SK-N-MC (cell line): ENCODE results near the gene ANKDD1A.
A peak's percentile ranks its signal among the peaks of the same experiment; 100 is the strongest.

Experiments used
- DNase-seq: peaks from one replicate; pipeline ENCODE4 v3.0.0-alpha.2; 2011; ENCODE audit warnings: low read depth, low spot score
- H3K27ac ChIP-seq: fragments of 200-600 bp; sonication (generic); 2 replicates; pipeline ENCODE4 v1.5.1; 2016; ENCODE audit warnings: mixed run types
- H3K36me3 ChIP-seq: fragments of 200-600 bp; sonication (generic); 2 replicates; pipeline ENCODE4 v1.6.1; 2017; ENCODE audit warnings: antibody characterized with exemption, low read length, mixed read lengths; ENCODE audit not compliant: insufficient read depth
- H3K4me3 ChIP-seq: fragments of 200-600 bp; sonication (generic); 2 replicates; pipeline ENCODE4 v1.5.1; 2016
- H3K9ac ChIP-seq: fragments of 200-600 bp; sonication (generic); 2 replicates; pipeline ENCODE4 v1.8.0; 2017; ENCODE audit warnings: mixed run types, mixed read lengths; ENCODE audit not compliant: insufficient read length
- H3K9me3 ChIP-seq: fragments of 200-600 bp; sonication (generic); 2 replicates; pipeline ENCODE4 v1.6.1; 2017; ENCODE audit warnings: low read depth, mild to moderate bottlenecking, antibody characterized with exemption, low read length, moderate library complexity, mixed read lengths
- EZH2 ChIP-seq: fragments of 200-600 bp; sonication (generic); IDR thresholded peaks from one replicate; pipeline ENCODE4 v1.6.1; 2017; ENCODE audit warnings: antibody characterized with exemption
- FOXP2 ChIP-seq: optimal IDR thresholded peaks from 2 replicates; pipeline ENCODE3; 2011; ENCODE audit warnings: mild to moderate bottlenecking, moderate library complexity; ENCODE audit not compliant: insufficient read depth; ENCODE audit errors: extremely low read length, control extremely low read depth
- POLR2AphosphoS5 ChIP-seq: IDR thresholded peaks from 2 replicates; pipeline ENCODE4 v1.6.1; 2012; ENCODE audit warnings: mild to moderate bottlenecking, low read depth, low read length, borderline replicate concordance

ANKDD1A gene

GRCh38 chr15:64911311-64912186 lies at the start of gene ANKDD1A:
TSS of gene ANKDD1A (plus strand) at chr15:64911902. CDS start at chr15:64911931, 29 bp downstream.
- no peak within 1 kb of the TSS for H3K9ac ChIP-seq

GRCh38 chr15:64861960-64862359 lies 49.7 kb upstream of the ANKDD1A start:
- no peaks in the 10 kb centered on the region for H3K9me3 ChIP-seq
- H3K36me3 ChIP-seq, result no peaks in the 10 kb centered on the region
- no peak overlapping the region for H3K4me3 ChIP-seq
- no peak for TF ChIP-seq POLR2AphosphoS5
- no peak overlapping the region for H3K9ac ChIP-seq
- DNase-seq, result no peak
- no peak overlapping the region for H3K27ac ChIP-seq

More at GRCh38 chr15:64911311-64912186, at the start of gene ANKDD1A:
- H3K4me3 ChIP-seq, result peak within 1 kb of the TSS; percentile 80
- no peak within 1 kb of the TSS for H3K27ac ChIP-seq
- H3K36me3 ChIP-seq, result no peaks in the 10 kb centered on the region
- no peaks in the 10 kb centered on the region for H3K9me3 ChIP-seq
- TF ChIP-seq POLR2AphosphoS5 (no peak), EZH2 (no peak), FOXP2 (no peak)
- no peak for DNase-seq

DNA sequence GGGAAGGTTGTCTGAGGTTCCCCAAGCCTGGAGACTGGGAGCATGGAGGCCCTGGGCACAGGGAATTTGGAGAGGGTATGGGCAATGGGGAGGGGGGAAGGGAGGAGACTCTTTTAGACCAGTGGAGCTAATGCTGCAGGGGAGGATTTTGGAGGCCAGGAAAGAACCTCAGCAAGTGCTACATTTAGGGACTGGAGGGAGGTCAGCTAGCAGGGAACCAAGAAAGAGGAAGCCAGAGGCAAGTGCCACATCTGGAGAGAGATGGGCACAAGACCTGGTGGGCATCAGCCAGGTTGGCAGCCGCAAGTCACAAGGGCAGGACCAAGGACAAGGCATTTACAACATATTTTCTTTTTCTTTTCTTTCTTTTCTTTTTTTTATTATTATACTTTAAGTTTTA lies 49.3 kb upstream of the ANKDD1A start:
- Histone ChIP-seq H3K27ac (no peak overlapping the region), H3K9me3 (no peaks in the 10 kb centered on the region), H3K36me3 (no peaks in the 10 kb centered on the region), H3K9ac (no peak overlapping the region), H3K4me3 (no peak overlapping the region)
- DNase-seq, result no peak
- no peak for TF ChIP-seq POLR2AphosphoS5
- TF ChIP-seq EZH2, result no peak
- TF ChIP-seq FOXP2, result no peak

GRCh38 chr15:64864068-64864467 lies 47.6 kb upstream of the ANKDD1A start:
- TF ChIP-seq POLR2AphosphoS5 (no peak), FOXP2 (no peak), EZH2 (no peak)
- H3K27ac ChIP-seq, result no peak overlapping the region
- H3K9me3 ChIP-seq, result no peaks in the 10 kb centered on the region
- H3K4me3 ChIP-seq, result no peak overlapping the region
- no peak for DNase-seq
- H3K9ac ChIP-seq, result no peak overlapping the region
- no peaks in the 10 kb centered on the region for H3K36me3 ChIP-seq

DNA sequence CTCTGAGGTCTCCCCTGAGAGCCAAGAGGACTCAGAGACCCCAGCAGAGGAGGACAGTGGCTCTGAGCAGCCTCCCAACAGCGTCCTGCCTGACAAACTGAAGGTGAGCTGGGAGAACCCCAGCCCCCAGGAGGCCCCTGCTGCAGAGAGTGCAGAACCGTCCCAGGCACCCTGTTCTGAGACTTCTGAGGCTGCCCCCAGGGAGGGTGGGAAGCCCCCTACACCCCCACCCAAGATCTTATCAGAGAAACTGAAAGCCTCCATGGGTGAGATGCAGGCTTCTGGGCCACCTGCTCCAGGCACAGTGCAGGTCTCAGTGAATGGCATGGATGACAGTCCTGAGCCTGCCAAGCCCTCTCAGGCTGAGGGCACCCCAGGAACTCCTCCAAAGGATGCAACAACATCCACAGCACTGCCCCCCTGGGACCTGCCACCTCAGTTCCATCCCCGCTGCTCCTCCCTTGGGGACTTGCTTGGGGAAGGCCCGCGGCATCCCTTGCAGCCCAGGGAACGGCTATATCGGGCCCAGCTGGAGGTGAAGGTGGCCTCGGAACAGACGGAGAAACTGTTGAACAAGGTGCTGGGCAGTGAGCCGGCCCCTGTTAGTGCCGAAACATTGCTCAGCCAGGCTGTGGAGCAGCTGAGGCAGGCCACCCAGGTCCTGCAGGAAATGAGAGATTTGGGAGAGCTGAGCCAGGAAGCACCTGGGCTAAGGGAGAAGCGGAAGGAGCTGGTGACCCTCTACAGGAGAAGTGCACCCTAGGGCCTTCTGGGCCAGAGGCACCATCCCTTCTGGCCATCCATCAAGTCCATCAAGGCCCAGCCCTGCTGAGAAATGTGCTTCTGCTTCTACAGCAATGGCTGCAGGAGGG lies 46.3 kb upstream of the ANKDD1A start:
- Histone ChIP-seq H3K4me3 (no peak overlapping the region), H3K27ac (no peak overlapping the region), H3K9ac (no peak overlapping the region), H3K36me3 (no peaks in the 10 kb centered on the region), H3K9me3 (no peaks in the 10 kb centered on the region)
- no peak for DNase-seq
- no peak for TF ChIP-seq EZH2
- TF ChIP-seq FOXP2, result no peak
- TF ChIP-seq POLR2AphosphoS5, result no peak

DNA sequence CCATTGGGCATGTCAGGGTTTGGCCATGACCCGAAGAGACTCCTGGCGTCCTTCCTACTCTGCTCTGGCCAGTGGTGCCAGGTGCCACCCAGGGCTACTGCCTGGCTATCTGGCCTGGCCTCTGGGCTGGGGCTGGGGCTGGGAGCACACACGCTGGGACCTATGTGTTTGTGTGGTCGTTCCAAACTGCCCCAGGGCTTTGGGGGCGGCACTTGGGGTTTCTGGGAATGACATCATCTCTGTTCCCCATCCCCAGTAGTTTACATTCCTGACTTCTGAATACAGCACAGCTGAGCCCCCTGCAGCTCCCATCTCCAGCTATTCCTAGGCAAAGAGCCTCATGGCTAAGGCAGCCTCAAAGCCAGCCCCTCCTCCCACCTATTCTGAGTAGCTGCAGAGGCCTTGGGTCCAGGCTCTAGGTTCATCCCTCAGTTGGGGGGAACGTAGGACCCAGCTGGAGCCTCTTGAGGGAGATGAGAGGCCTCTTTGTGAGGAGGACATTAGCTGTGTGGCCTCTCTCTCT lies 45.6 kb upstream of the ANKDD1A start:
- DNase-seq, result no peak
- Histone ChIP-seq H3K27ac (no peak overlapping the region), H3K4me3 (no peak overlapping the region), H3K36me3 (no peaks in the 10 kb centered on the region), H3K9me3 (no peaks in the 10 kb centered on the region), H3K9ac (no peak overlapping the region)
- TF ChIP-seq EZH2 (no peak), POLR2AphosphoS5 (no peak), FOXP2 (no peak)

DNA sequence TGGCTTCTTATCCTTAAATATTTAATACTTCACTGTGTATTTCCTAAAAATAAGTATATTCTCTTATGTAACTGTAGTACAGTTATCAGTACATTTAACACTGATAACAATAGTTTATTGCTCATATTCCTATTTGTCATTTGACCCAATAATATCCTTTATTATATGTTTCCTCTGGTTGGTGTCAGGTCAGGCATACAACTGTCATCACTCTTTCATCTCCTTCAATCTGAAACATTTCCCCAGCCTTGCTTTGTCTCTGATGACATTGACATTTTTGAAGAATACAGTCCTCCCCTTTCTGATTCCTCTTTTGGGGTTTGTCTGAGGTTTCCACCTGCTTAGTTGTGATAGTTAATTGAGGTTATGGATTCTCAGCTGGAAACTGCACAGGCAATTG lies 42.2 kb upstream of the ANKDD1A start:
- H3K9me3 ChIP-seq, result no peaks in the 10 kb centered on the region
- no peak overlapping the region for H3K4me3 ChIP-seq
- no peak overlapping the region for H3K9ac ChIP-seq
- no peaks in the 10 kb centered on the region for H3K36me3 ChIP-seq
- H3K27ac ChIP-seq, result no peak overlapping the region
- DNase-seq, result no peak
- TF ChIP-seq FOXP2, result no peak
- TF ChIP-seq POLR2AphosphoS5, result no peak
- no peak for TF ChIP-seq EZH2

- no peak for DNase-seq
- no peak overlapping the region for H3K27ac ChIP-seq
- no peaks in the 10 kb centered on the region for H3K9me3 ChIP-seq
- H3K9ac ChIP-seq, result no peak overlapping the region
- TF ChIP-seq EZH2, result no peak
- no peak for TF ChIP-seq POLR2AphosphoS5
- no peak for TF ChIP-seq FOXP2
- H3K36me3 ChIP-seq, result no peaks in the 10 kb centered on the region
- H3K4me3 ChIP-seq, result no peak overlapping the region
These were observed 41.3 kb upstream of the ANKDD1A start for GRCh38 chr15:64870353-64870752.
